ENCODE data around the gene AGRN.

Gene AGRN

DNA sequence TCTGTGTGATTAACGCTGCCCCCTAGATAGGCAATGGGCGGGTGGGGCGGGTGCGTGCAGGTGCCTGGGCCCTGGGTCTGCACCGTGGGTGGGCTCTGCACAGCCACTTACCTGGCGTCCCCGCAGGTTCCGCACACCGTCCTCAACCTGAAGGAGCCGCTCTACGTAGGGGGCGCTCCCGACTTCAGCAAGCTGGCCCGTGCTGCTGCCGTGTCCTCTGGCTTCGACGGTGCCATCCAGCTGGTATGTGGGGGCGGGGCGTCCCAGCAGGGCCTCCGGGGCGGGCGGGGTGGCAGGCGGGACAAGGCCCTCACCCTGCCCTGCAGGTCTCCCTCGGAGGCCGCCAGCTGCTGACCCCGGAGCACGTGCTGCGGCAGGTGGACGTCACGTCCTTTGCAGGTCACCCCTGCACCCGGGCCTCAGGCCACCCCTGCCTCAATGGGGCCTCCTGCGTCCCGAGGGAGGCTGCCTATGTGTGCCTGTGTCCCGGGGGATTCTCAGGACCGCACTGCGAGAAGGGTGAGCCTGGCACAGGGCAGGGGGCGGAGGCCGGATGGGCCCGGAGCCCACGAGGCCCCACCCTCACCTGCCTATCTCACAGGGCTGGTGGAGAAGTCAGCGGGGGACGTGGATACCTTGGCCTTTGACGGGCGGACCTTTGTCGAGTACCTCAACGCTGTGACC, 31.3 kb downstream of the AGRN start:
- TF ChIP-seq YY1 (IDR thresholded peaks at IDR 0.05; ENCODE audit: low read depth): no peak
- TF ChIP-seq TEAD4 (IDR thresholded peaks at IDR 0.05): peak; percentile 51
- no peak; the same call in none of the 2 replicates for TF ChIP-seq ZBTB7A (IDR thresholded peaks at IDR 0.05; ENCODE audit: low read depth)
- peak; percentile 13; the same call in 1 of the 2 replicates for TF ChIP-seq RAD21 (IDR thresholded peaks at IDR 0.05; ENCODE audit: low read depth)

DNA sequence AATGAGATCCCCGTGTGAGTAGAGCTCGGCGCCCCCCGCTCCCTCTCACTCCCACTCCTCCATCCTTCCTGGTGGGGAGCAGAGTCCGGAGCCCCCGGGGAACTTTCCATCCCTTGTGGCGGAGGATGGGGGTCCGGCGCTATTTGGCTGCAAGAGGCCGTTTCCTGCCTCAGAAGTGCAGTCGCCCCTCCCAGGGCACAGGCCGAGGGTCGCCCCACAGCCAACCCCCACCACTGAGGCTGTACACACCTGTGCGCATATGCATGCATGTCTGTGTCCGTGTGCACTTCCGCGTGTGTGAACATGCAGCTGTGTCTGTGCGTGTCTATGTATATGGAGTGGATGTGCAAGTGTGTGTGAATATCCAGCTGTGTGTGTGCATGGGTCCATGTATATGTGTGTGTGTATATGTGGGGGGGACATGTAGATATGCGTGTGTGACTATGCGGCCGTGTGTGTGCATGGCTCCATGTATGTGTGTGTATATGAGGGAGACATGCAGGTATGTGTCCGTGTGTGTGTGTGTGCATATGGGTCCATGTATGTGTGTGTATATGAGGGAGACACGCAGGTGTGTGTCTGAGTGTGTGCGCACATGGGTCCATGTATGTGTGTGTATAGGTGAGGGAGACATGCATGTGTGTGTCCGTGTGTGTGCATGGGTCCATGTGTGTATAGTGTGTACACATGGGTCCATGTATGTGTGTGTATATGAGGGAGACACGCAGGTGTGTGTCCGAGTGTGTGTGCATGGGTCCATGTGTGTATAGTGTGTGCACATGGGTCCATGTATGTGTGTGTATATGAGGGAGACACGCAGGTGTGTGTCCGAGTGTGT, 32.3 kb downstream of the AGRN start:
- TF ChIP-seq YY1 (IDR thresholded peaks at IDR 0.05; ENCODE audit: low read depth) (no peak), TEAD4 (IDR thresholded peaks at IDR 0.05) (no peak), RAD21 (IDR thresholded peaks at IDR 0.05; ENCODE audit: low read depth) (no peak), ZBTB7A (IDR thresholded peaks at IDR 0.05; ENCODE audit: low read depth) (no peak)
- TF ChIP-seq, protein P1, sequence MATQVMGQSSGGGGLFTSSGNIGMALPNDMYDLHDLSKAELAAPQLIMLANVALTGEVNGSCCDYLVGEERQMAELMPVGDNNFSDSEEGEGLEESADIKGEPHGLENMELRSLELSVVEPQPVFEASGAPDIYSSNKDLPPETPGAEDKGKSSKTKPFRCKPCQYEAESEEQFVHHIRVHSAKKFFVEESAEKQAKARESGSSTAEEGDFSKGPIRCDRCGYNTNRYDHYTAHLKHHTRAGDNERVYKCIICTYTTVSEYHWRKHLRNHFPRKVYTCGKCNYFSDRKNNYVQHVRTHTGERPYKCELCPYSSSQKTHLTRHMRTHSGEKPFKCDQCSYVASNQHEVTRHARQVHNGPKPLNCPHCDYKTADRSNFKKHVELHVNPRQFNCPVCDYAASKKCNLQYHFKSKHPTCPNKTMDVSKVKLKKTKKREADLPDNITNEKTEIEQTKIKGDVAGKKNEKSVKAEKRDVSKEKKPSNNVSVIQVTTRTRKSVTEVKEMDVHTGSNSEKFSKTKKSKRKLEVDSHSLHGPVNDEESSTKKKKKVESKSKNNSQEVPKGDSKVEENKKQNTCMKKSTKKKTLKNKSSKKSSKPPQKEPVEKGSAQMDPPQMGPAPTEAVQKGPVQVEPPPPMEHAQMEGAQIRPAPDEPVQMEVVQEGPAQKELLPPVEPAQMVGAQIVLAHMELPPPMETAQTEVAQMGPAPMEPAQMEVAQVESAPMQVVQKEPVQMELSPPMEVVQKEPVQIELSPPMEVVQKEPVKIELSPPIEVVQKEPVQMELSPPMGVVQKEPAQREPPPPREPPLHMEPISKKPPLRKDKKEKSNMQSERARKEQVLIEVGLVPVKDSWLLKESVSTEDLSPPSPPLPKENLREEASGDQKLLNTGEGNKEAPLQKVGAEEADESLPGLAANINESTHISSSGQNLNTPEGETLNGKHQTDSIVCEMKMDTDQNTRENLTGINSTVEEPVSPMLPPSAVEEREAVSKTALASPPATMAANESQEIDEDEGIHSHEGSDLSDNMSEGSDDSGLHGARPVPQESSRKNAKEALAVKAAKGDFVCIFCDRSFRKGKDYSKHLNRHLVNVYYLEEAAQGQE (IDR thresholded peaks at IDR 0.05; ENCODE audit: low read depth): no peak

DNA sequence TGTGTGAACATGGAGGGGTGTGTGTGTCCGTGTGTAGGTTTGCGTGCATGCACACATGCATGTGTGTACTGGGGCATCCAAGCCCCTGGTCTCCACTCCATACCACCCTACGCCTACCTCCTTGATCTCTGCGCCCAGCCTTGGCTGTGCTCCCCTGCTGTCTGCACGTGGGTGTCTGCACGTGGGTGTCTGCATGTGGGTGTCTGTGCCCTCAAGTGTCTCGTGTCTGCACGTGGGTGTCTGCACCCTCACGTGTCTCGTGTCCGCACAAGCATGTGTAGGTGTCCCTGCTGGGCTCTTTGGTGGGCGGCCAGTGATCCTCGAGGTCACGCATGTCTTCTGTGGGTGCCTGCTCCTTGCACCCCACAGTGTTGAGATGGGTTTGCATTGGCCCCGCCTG, 33.1 kb downstream of the AGRN start:
- TF ChIP-seq, protein P1 (IDR thresholded peaks at IDR 0.05; ENCODE audit: low read depth): no peak
- TF ChIP-seq NFIC (IDR thresholded peaks at IDR 0.05): no peak
- TF ChIP-seq TEAD4 (IDR thresholded peaks at IDR 0.05): no peak
- TF ChIP-seq EP300 (IDR thresholded peaks at IDR 0.05; ENCODE audit: borderline replicate concordance): no peak
- TF ChIP-seq EGR1 (IDR thresholded peaks at IDR 0.05): no peak
- no peak for TF ChIP-seq YY1 (IDR thresholded peaks at IDR 0.05; ENCODE audit: low read depth)
- TF ChIP-seq ZBTB7A (IDR thresholded peaks at IDR 0.05; ENCODE audit: low read depth): no peak
- TF ChIP-seq, protein P2, sequence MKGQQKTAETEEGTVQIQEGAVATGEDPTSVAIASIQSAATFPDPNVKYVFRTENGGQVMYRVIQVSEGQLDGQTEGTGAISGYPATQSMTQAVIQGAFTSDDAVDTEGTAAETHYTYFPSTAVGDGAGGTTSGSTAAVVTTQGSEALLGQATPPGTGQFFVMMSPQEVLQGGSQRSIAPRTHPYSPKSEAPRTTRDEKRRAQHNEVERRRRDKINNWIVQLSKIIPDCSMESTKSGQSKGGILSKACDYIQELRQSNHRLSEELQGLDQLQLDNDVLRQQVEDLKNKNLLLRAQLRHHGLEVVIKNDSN (IDR thresholded peaks at IDR 0.05): no peak
- TF ChIP-seq FOXM1 (IDR thresholded peaks at IDR 0.05; ENCODE audit: borderline replicate concordance, low read depth): no peak
- TF ChIP-seq, protein P3, sequence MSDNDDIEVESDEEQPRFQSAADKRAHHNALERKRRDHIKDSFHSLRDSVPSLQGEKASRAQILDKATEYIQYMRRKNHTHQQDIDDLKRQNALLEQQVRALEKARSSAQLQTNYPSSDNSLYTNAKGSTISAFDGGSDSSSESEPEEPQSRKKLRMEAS (IDR thresholded peaks at IDR 0.05): no peak
- TF ChIP-seq CREB1 (IDR thresholded peaks at IDR 0.05; ENCODE audit: low read depth): no peak
- TF ChIP-seq TAF1 (IDR thresholded peaks at IDR 0.05; ENCODE audit: low read depth): no peak
- TF ChIP-seq RAD21 (IDR thresholded peaks at IDR 0.05; ENCODE audit: low read depth): no peak
- no peak for TF ChIP-seq TCF12 (IDR thresholded peaks at IDR 0.05; ENCODE audit: low read depth)
- no peak for TF ChIP-seq CEBPB (IDR thresholded peaks at IDR 0.05)

DNA sequence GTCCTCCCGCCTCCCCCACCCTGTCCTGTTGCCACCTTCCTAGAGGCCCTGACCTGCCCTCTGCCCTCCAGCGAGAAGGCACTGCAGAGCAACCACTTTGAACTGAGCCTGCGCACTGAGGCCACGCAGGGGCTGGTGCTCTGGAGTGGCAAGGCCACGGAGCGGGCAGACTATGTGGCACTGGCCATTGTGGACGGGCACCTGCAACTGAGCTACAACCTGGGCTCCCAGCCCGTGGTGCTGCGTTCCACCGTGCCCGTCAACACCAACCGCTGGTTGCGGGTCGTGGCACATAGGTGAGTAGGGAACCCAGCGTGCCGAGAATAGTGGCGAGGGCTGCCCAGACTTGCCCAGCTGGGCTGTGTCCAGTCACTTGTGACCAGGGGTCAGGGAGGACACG, 33.8 kb downstream of the AGRN start:
- TF ChIP-seq, protein P3 (IDR thresholded peaks at IDR 0.05): no peak
- TF ChIP-seq YY1 (IDR thresholded peaks at IDR 0.05; ENCODE audit: low read depth) (no peak), TAF1 (IDR thresholded peaks at IDR 0.05; ENCODE audit: low read depth) (no peak), RAD21 (IDR thresholded peaks at IDR 0.05; ENCODE audit: low read depth) (no peak), CEBPB (IDR thresholded peaks at IDR 0.05) (no peak), TCF12 (IDR thresholded peaks at IDR 0.05; ENCODE audit: low read depth) (no peak), TEAD4 (IDR thresholded peaks at IDR 0.05) (no peak), EGR1 (IDR thresholded peaks at IDR 0.05) (no peak), CREB1 (IDR thresholded peaks at IDR 0.05; ENCODE audit: low read depth) (no peak)
- TF ChIP-seq, protein P2 (IDR thresholded peaks at IDR 0.05): no peak

DNA sequence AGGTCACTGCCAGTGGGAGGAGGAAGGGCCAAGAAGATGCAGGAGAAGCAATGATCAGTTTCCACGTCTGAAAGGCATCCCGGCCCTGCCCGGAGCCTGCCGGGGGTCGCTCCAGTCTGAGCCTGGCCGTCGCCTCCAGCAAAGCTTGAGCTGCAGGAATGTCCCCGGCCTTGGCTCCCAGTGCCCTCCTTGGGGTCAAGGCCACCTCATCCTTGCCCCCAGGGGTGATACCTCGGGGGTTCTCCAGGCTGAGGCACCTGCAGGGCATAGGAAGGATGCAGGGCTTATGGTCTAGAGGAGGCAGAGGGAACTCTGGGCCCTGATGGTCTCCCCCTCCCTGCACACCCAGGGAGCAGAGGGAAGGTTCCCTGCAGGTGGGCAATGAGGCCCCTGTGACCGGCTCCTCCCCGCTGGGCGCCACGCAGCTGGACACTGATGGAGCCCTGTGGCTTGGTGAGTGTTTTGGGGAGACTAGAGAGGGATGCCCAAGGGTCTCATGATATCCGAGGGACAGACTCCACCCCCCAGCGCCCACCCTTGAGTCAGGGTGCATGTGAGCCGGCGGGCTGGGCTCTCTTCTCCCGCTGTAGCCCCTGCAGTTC, 34.3 kb downstream of the AGRN start:
- TF ChIP-seq, protein P3 (IDR thresholded peaks at IDR 0.05): no peak
- TF ChIP-seq NFIC (IDR thresholded peaks at IDR 0.05) (no peak), TCF12 (IDR thresholded peaks at IDR 0.05; ENCODE audit: low read depth) (no peak)
